GM18861 (cell line): ENCODE data around the gene POLR2J3.
"Not testable (repeated sequence)": the region's sequence is repeated elsewhere in the genome, so short reads cannot be mapped to it uniquely, and the experiment has no call there.

Experiments
- ATAC-seq: cut with Tn5 transposase; IDR thresholded peaks from one replicate; pipeline ENCODE4 v1.9.1; 2021; ENCODE audit not compliant: unreplicated experiment

Gene POLR2J3

DNA sequence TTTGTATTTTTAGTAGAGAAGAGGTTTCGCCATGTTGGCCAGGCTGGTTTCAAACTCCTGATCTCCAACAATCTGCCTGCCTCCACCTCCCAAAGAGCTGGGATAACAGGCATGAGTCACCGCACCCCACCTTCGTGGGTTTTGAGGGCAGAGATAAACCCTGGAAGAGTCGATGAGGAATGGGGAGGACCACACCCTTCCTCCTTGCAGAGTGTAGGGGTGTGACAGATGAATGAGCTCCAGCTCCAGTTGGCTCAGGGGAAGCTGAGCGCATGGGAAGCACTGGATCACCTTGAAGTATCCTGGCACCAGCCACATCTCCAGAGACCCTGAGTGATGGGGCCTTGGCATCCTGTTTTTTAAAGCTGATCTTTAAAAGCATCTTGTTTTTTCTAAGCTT, 11.1 kb upstream of the POLR2J3 start:
- ATAC-seq = not testable (repeated sequence)

- not testable (repeated sequence) for ATAC-seq
Measured at GRCh38 chr7:102581722-102582121, 9.3 kb upstream of the POLR2J3 start.

- ATAC-seq = not testable (repeated sequence)
Measured at GRCh38 chr7:102578486-102578885, 6.1 kb upstream of the POLR2J3 start.

- ATAC-seq = not testable (repeated sequence)
Measured at GRCh38 chr7:102577315-102578240, 5.2 kb upstream of the POLR2J3 start.

DNA sequence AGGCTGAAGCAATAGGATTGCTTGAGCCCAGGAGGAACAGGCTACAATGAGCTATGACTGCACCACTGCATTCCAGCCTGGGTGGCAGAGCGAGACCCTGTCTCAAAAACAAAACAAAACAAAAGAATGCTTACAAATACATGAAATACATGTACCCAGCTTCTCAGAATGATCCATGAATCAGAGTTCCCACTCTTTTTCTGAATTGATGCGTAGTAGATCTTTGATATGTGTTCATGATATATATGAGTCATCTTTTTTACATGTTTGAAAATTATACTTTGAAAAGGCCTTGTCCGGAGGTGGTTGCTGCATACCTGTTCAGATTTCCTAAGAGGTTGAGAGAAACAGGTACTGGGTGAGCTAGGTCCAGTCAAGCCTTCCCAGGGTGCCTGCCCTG, 4.0 kb upstream of the POLR2J3 start:
- not testable (repeated sequence) for ATAC-seq

DNA sequence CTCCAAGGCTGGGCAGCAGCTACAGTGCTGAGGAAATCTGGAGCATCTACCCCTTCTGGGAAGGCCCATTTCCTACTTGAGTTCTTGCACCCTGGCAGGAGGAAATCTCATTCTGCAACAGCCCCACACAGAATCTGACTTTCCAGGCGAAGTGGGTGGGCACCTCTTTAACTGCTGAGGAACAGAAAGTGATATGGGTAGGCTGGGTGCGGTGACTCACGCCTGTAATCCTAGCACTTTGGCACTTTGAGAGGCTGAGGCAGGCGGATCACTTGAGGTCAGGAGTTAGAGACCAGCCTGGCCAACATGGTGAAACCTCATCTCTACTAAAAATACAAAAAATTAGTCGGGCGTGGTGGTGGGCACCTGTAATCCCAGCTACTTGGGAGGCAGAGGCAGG, 2.2 kb upstream of the POLR2J3 start:
- ATAC-seq = not testable (repeated sequence)

DNA sequence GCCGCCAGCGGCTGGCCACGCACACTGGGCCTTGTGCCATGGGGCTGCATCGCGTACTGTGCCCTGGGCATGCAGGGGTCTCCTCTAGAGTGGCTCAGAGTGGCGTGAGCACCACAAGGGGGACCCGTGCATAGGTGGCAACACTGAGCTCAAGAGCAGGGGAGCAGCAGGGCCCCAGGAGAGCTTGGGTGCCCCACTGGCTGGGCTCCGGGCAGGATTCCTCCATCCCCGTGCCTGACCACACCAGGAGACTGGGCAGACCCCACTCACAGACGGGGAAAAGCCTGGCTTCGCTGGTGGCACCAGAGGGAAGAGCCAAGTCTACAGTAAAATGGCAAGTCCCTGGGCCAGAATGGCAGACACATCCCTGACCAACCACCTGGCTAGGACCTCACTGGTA, 3.8 kb downstream of the POLR2J3 start:
- not testable (repeated sequence) for ATAC-seq

- not testable (repeated sequence) for ATAC-seq
Measured at GRCh38 chr7:102550808-102551422, 21.5 kb downstream of the POLR2J3 start, which contains the start of gene SPDYE2. Gene SPDYE2, plus strand, starts transcription at chr7:102551226. Its CDS starts 2,030 bp downstream, at chr7:102553256.

GRCh38 chr7:102546353-102546752, 26.0 kb downstream of the POLR2J3 start:
- ATAC-seq = peak; percentile 75

DNA sequence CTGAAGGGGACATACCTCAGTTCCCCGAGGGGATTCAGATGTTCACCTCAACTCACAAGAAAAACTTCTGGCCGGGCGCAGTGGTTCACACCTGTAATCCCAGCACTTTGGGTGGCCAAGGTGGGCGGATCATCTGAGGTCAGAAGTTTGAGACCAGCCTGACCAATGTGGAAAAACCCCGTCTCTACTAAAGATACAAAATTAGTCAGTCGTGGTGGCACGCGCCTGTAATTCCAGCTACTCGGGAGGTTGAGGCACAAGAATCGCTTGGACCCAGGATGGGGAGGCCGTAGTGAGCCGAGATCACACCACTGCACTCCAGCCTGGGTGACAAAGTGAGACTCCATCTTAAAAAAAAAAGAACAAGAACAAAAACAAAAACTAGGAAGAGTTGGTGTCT, 27.1 kb downstream of the POLR2J3 start:
- ATAC-seq = not testable (repeated sequence)

- ATAC-seq = not testable (repeated sequence)
Measured at GRCh38 chr7:102544372-102544771, 28.0 kb downstream of the POLR2J3 start.

DNA sequence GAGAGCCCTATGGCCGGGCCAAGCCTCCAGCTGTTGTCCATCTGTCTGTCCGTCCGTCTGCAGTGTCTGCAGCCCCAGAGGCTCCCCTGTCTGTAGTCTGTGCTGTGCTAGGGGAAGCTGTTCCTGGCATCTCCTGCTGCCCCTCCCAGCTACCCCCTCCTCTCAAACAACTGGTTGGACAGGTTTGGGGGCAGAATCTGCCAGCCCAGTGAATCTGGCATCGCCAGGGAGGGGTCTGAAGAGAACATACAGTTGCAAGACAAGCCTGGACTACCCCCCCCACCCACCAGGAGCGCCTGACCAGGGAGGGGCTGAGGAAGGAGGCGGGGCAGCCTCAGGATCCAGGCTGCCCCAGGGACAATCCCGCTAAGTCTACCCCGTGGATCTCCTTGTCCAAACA, 28.8 kb downstream of the POLR2J3 start, which contains the start of gene UPK3BL2:
Gene UPK3BL2 (minus strand): TSS at position 101 of the 400 bp plus-strand sequence. CDS start 60 bp downstream, at position 41.
- not testable (repeated sequence) for ATAC-seq

DNA sequence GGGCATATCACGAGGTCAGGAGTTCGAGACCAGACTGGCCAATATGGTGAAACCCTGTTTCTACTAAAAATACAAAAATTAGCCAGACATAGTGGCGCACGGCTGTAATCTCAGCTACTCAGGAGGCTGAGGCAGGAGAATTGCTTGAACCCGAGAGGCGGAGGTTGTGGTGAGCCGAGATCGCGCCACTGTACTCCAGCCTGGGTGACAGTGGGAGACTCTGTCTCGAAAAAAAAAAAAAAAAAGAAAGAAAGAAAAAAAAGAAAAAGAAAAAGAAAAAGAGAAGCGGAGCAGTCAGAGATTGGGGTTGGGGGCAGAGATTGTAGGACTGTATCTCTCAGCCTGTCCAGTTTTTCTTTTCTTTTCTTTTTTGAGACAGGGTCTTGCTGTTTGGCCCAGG, 29.6 kb downstream of the POLR2J3 start:
- not testable (repeated sequence) for ATAC-seq

- ATAC-seq = not testable (repeated sequence)
Measured at GRCh38 chr7:102542083-102542482, 30.3 kb downstream of the POLR2J3 start.

DNA sequence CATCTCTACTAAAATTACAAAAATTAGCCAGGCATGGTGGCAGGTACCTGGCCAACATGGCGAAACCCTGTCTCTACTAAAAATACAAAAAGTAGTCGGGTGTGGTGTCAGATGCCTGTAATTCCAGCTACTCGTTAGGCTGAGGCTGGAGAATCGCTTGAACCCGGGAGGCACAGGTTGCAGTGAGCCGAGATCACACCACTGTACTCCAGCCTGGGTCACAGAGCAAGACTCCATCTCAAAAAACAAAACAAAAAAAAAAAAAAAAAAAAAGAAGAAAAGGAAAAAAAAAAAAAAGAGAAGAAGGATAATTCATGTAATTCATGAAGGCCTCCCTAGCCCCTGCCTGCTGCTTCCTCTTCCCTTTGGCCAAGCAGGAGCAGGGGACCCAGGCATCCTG, 31.8 kb downstream of the POLR2J3 start:
- ATAC-seq = not testable (repeated sequence)

- ATAC-seq = not testable (repeated sequence)
Measured at GRCh38 chr7:102535062-102535615, 37.2 kb downstream of the POLR2J3 start.

- not testable (repeated sequence) for ATAC-seq
Measured at GRCh38 chr7:102532127-102532526, 40.3 kb downstream of the POLR2J3 start.

DNA sequence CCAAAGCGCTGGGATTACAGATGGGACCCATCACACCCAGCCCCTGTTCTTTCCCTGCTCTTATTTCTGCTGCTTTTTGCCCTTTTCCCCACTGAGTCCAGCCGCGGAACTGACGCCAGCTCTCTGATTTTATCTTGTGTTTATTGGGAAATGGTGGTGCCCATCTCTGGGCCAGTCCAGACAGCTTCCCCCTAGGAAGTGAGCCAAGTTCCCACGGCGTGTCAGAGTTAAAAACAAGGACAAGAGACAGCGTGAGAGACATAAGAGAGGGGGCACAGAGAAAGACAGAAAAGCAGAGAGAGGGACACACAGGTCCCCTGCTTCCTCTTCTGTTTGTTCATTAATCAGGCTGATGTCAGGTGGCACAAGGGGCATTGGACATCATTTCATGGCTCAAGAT, 40.8 kb downstream of the POLR2J3 start:
- ATAC-seq = not testable (repeated sequence)

DNA sequence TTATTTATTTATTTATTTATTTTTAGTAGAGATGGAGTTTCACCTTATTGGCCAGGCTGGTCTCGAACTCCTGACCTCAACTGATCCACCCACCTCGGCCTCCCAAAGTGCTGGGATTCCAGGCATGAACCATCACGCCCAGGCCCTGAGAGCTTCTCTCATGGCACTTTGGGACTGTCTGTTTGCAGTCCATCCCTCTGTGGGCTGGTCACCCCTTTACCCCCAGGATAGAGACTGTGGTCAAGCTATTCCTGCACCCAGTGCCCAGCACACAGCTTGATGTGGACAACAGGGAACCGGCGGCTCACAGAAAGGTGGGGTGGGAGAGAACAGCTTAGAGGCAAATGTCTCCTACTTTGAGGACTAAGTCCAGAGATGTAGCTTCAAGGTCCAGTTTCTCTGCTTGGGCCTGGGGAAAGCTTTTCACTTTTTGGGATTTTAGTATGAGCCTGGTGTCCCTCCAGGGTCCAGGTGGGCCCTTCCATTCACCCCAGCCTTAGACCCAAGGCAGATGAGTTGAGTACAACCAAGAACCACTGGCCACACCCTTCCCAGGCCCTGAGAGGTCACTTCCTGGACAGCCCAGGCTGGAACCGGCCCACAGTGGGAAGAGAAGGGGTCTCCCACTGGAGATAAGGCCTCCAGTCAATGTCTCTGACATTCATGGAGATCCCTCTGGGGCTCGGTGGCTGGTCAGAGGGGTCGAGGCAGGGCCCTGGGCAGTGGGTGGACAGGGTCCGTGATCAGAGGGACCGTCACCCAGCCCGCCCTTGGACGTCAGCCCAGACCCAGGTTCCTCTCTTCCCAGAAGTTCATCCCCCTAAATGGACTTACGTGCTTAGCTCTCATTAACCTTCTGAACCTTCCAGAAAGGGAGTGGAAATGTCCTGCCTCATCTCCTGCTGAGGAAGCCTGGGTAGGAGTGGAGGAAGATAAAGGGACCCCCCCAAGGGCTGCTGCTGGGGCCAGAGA, 44.3 kb downstream of the POLR2J3 start:
- ATAC-seq = not testable (repeated sequence)

GRCh38 chr7:102527182-102527581, 45.2 kb downstream of the POLR2J3 start:
- not testable (repeated sequence) for ATAC-seq
